Measurements from ENCODE around the gene RBM22.

GRCh38 chr5:150661086-150661485 lies 39.8 kb downstream of the RBM22 start, which contains the start of gene MYOZ3:
- no peak for TF ChIP-seq CTCF (IDR thresholded peaks at IDR 0.05)
- no peak for TF ChIP-seq POLR2AphosphoS5 (IDR thresholded peaks at IDR 0.05)
- no peak for TF ChIP-seq POLR2A (IDR thresholded peaks at IDR 0.05)
- TF ChIP-seq EP300 (IDR thresholded peaks at IDR 0.05): no peak
